GM15510 (cell line): ENCODE measurements around the gene IRGQ.

Experiments
- POLR2A ChIP-seq: IDR thresholded peaks from 3 replicates; pipeline ENCODE4 v1.6.1; 2011; ENCODE audit warnings: borderline replicate concordance; ENCODE audit not compliant: insufficient read length; ENCODE audit errors: extremely low read depth

Gene IRGQ

GRCh38 chr19:43574424-43575155, 21.3 kb downstream of the IRGQ start:
- no peak for TF ChIP-seq POLR2A

- no peak for TF ChIP-seq POLR2A
These were observed 23.8 kb downstream of the IRGQ start for GRCh38 chr19:43572171-43572588.

- no peak for TF ChIP-seq POLR2A
These were observed 25.7 kb downstream of the IRGQ start for GRCh38 chr19:43570174-43570791.

- TF ChIP-seq POLR2A = no peak
These were observed 26.3 kb downstream of the IRGQ start for GRCh38 chr19:43569657-43570056.

- no peak for TF ChIP-seq POLR2A
These were observed 31.1 kb downstream of the IRGQ start for GRCh38 chr19:43564800-43565199.

GRCh38 chr19:43563816-43564457, 32.0 kb downstream of the IRGQ start:
- no peak for TF ChIP-seq POLR2A

- TF ChIP-seq POLR2A = no peak
These were observed 33.2 kb downstream of the IRGQ start for GRCh38 chr19:43562698-43563241.

GRCh38 chr19:43562226-43562697, 33.7 kb downstream of the IRGQ start:
- TF ChIP-seq POLR2A = no peak

- no peak for TF ChIP-seq POLR2A
These were observed 34.6 kb downstream of the IRGQ start for GRCh38 chr19:43561139-43561970.

- no peak for TF ChIP-seq POLR2A
These were observed 35.2 kb downstream of the IRGQ start for GRCh38 chr19:43560687-43561086.

- TF ChIP-seq POLR2A = no peak
These were observed 40.7 kb downstream of the IRGQ start for GRCh38 chr19:43555185-43555770.

GRCh38 chr19:43554317-43554895, 41.5 kb downstream of the IRGQ start:
- no peak for TF ChIP-seq POLR2A

GRCh38 chr19:43553656-43554055, 42.3 kb downstream of the IRGQ start:
- TF ChIP-seq POLR2A = no peak

GRCh38 chr19:43552616-43553015, 43.3 kb downstream of the IRGQ start:
- TF ChIP-seq POLR2A = no peak

GRCh38 chr19:43552198-43552450, 43.8 kb downstream of the IRGQ start:
- no peak for TF ChIP-seq POLR2A
